ENCODE results near the gene GRIA4.

DNA sequence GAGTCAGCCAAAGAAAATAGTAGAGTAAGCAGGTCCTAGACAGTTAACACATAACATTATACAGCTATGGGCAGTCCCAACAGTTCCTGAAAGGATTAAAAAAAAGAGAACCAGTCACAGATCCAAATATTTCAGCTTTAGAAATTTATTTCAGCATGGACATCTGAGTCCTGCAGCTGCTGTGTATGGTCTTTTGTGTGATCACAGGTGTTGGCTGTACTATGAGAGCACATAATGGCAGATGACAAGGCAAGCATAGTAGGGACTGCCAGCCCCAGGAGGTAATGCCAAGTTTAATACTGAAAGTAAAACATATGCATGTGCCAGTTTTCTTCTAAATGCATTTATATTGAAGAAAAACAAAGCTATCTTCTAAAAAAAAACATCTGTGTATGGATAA is 158.1 kb downstream of the GRIA4 start:
- TF ChIP-seq, protein P1, sequence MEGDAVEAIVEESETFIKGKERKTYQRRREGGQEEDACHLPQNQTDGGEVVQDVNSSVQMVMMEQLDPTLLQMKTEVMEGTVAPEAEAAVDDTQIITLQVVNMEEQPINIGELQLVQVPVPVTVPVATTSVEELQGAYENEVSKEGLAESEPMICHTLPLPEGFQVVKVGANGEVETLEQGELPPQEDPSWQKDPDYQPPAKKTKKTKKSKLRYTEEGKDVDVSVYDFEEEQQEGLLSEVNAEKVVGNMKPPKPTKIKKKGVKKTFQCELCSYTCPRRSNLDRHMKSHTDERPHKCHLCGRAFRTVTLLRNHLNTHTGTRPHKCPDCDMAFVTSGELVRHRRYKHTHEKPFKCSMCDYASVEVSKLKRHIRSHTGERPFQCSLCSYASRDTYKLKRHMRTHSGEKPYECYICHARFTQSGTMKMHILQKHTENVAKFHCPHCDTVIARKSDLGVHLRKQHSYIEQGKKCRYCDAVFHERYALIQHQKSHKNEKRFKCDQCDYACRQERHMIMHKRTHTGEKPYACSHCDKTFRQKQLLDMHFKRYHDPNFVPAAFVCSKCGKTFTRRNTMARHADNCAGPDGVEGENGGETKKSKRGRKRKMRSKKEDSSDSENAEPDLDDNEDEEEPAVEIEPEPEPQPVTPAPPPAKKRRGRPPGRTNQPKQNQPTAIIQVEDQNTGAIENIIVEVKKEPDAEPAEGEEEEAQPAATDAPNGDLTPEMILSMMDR (IDR thresholded peaks at IDR 0.05) = no peak
- TF ChIP-seq EP300 (IDR thresholded peaks at IDR 0.05) = no peak
- TF ChIP-seq POLR2AphosphoS5 (IDR thresholded peaks at IDR 0.05) = no peak
- TF ChIP-seq POLR2A (IDR thresholded peaks at IDR 0.05) = no peak

All from sigmoid colon (tissue), 4 donors.